ENCODE results near the gene SPSB4. TPM values are rescaled to one million over a fixed set of nuclear protein-coding genes. Genes with fewer than 3 reads are reported as not detected.

SPSB4 gene
- total and polyA plus RNA-seq, 2 of the 8 experiments (the other 6 are each of a cell fraction or from before 2014, with no cell fraction given) = 15.1 to 17.2 TPM

DNA sequence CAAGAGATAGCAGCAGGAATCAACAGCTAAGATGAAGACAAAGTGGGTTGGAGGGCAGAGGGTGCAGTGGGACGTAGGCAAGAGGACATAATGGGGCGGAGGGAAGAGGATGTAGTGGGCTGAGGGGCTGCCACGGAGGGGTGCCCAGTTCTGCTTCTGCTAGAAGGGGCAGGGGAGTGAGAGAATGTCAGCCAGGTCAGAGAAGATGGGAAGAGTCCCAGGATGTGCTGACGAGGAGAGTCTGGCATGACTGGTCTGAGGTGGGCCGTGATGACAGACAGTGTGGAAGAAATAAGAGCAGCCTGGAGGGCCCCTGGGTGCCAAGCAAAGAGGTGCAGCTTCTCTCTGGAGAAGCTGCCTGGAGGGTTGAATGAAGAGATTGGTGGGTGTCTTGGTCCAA is 4.0 kb downstream of the SPSB4 start (continued):
- no peak for TF ChIP-seq ZNF274 (IDR thresholded peaks at IDR 0.05; ENCODE audit: borderline replicate concordance, extremely low read depth, low read length)

All from H1 (cell line).